SH-SY5Y (cell line): ENCODE measurements around the gene DIAPH3.

Experiments
- GATA2 ChIP-seq: IDR thresholded peaks from 2 replicates; pipeline ENCODE4 v1.6.1; 2011; ENCODE audit warnings: mild to moderate bottlenecking, low read depth, low read length
- GATA3 ChIP-seq: IDR thresholded peaks from 2 replicates; pipeline ENCODE4 v1.6.1; 2011; ENCODE audit warnings: low read depth, mild to moderate bottlenecking, low read length, moderate library complexity

Gene DIAPH3

GRCh38 chr13:60121337-60121687 is 42.4 kb downstream of the DIAPH3 start:
- TF ChIP-seq GATA2 (no peak), GATA3 (no peak)

- no peak for TF ChIP-seq GATA3
Observed at GRCh38 chr13:60120617-60121336, 43.0 kb downstream of the DIAPH3 start.

GRCh38 chr13:60118696-60119400 is 44.9 kb downstream of the DIAPH3 start:
- TF ChIP-seq GATA2 (no peak), GATA3 (no peak)

GRCh38 chr13:60114499-60115028 is 49.2 kb downstream of the DIAPH3 start:
- TF ChIP-seq GATA3: no peak
- no peak for TF ChIP-seq GATA2

- TF ChIP-seq GATA3: no peak
Observed at GRCh38 chr13:60112771-60113170, 51.0 kb downstream of the DIAPH3 start.

DNA sequence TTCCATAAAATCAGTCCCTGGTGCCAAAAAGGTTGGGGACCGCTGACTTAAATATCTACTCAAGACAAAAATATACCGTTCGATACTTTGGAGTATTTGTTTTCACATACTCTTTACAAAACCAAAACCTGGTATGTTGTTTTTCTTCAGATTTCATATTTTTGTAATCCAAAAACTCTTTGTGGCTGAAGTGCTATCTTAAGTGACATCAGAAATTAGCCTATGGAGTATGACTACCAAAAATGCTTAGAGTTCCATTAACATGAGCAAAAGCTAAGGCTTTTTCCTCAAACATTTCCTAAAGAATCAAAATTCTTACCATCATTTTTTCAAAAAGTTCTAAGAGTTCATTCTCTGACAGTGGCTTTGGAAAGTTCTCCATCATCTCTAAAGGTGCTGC is 52.0 kb downstream of the DIAPH3 start:
- TF ChIP-seq GATA3 (no peak), GATA2 (no peak)

- no peak for TF ChIP-seq GATA2
- TF ChIP-seq GATA3: no peak
Observed at GRCh38 chr13:60109285-60109684, 54.4 kb downstream of the DIAPH3 start.

DNA sequence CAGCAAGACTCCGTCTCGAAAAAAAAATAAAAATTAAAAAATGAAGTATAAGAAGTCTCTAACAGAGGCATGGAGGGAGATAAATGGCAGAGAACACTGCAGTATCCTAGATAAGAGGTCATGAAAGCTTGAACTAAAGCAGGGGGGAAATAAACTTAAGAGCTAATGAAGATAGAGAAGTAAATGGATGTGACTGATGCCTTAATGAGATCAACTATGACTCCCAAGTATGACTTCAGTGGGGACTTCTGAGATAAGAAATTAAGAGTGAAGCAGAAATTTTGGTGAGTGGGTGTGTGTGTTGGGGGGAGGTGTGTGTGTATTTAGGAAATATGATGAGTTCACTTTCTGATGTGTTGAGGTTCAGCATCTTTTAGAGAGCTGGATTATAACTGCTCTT is 55.1 kb downstream of the DIAPH3 start:
- TF ChIP-seq GATA3: no peak
- no peak for TF ChIP-seq GATA2

- TF ChIP-seq GATA2 (no peak), GATA3 (no peak)
Observed at GRCh38 chr13:60099631-60100420, 63.9 kb downstream of the DIAPH3 start.

GRCh38 chr13:60095300-60095699 is 68.4 kb downstream of the DIAPH3 start:
- no peak for TF ChIP-seq GATA2
- no peak for TF ChIP-seq GATA3

- TF ChIP-seq GATA3 (no peak), GATA2 (no peak)
Observed at GRCh38 chr13:60094385-60095088, 69.2 kb downstream of the DIAPH3 start.

DNA sequence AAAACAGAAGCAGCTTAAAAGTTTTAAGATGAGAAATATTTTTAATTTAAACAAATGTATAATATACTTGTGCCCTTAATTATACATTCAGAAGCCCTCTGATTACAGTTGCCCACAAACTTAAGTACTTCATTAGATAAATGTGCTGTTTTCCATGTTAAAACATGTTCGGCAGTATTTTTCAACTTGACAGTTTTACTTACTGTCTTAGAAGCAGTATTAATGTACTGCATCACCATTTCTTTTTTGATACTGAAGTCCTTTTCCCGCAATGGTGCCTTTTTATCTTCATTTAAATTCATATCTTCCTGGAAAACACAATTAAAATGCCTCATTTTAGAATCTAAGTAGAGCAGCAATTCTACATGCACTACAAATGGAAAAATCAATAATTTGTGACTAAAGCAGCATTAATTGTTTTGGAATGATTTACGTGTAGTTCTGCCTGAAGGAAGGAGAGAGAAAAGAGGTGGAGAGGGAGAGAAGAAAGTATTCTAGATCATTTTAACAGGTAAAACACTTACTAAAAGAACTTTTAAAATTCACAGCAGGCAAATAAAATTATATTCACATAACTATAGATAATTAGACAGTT is 70.2 kb downstream of the DIAPH3 start:
- TF ChIP-seq GATA3 (no peak), GATA2 (no peak)

DNA sequence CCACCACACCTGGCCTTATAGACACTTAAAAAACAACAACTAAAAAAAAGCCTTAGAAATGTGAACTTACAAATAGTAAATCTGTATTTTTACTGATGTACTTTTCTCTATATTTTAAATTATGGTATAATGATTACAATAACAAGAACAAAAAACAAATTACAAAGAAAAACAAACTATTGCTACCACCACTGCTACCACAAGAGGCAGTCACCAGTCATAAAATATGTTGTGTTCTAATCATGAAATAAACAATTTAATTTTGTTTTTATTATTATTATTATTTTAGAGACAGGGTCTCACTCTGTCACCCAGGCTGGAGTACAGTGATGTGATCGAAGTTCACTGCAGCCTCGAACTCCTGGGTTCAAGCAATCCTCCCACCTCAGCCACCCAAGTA is 72.2 kb downstream of the DIAPH3 start:
- no peak for TF ChIP-seq GATA2

GRCh38 chr13:60090574-60090973 is 73.2 kb downstream of the DIAPH3 start:
- TF ChIP-seq GATA3 (no peak), GATA2 (no peak)

- TF ChIP-seq GATA3 (no peak), GATA2 (no peak)
Observed at GRCh38 chr13:60080850-60081249, 82.9 kb downstream of the DIAPH3 start.

GRCh38 chr13:60078226-60078625 is 85.5 kb downstream of the DIAPH3 start:
- no peak for TF ChIP-seq GATA2
- no peak for TF ChIP-seq GATA3
